Fibroblast of mammary gland (primary cell): Measurements from ENCODE around the gene REV3L.

ENCODE experiments used
- DNase-seq: peaks from one replicate; pipeline ENCODE4 v3.0.0-alpha.2; 2010; ENCODE audit warnings: low read depth
- H3K4me3 ChIP-seq: 2 replicates; pipeline ENCODE4 v1.5.1; 2011; ENCODE audit warnings: low read depth, mild to moderate bottlenecking, low read length, moderate library complexity; ENCODE audit not compliant: control insufficient read depth
- CTCF ChIP-seq: conservative IDR thresholded peaks from 2 replicates; pipeline ENCODE4 v1.5.1; 2011; ENCODE audit warnings: low read depth, low read length, inconsistent platforms; ENCODE audit not compliant: control insufficient read depth, insufficient read depth

Gene REV3L

GRCh38 chr6:111484633-111484930, 1.6 kb upstream of the REV3L start:
- DNase-seq, result no peak
- TF ChIP-seq CTCF, result no peak
- peak overlapping the region; percentile 57 for H3K4me3 ChIP-seq

GRCh38 chr6:111483736-111484632, 966 bp upstream of the REV3L start:
- DNase-seq, result peak; percentile 95
- no peak for TF ChIP-seq CTCF
- peak overlapping the region; percentile 57 for H3K4me3 ChIP-seq

- H3K4me3 ChIP-seq, result peak overlapping the region; percentile 86
- no peak for DNase-seq
- TF ChIP-seq CTCF, result no peak
Measured at GRCh38 chr6:111482188-111482958, 645 bp downstream of the REV3L start.

DNA sequence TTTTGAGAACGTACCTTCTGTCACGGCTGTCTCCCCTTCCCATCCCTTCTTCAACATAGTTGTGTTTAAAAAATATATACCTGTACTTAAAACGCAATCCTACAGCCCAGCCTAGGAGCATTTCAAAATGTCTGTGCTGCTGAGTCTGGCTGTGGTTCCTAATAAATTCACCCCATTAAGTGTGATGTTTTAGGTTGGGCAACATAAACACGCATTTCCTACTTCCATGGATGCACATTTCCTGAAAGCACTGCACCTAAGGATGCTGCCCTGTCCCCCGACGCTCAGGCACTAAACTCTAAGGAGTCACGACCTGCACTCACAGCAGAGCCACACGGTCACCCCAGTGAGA, 1.2 kb downstream of the REV3L start:
- peak overlapping the region; percentile 86 for H3K4me3 ChIP-seq
- DNase-seq, result peak; percentile 31
- TF ChIP-seq CTCF, result no peak

DNA sequence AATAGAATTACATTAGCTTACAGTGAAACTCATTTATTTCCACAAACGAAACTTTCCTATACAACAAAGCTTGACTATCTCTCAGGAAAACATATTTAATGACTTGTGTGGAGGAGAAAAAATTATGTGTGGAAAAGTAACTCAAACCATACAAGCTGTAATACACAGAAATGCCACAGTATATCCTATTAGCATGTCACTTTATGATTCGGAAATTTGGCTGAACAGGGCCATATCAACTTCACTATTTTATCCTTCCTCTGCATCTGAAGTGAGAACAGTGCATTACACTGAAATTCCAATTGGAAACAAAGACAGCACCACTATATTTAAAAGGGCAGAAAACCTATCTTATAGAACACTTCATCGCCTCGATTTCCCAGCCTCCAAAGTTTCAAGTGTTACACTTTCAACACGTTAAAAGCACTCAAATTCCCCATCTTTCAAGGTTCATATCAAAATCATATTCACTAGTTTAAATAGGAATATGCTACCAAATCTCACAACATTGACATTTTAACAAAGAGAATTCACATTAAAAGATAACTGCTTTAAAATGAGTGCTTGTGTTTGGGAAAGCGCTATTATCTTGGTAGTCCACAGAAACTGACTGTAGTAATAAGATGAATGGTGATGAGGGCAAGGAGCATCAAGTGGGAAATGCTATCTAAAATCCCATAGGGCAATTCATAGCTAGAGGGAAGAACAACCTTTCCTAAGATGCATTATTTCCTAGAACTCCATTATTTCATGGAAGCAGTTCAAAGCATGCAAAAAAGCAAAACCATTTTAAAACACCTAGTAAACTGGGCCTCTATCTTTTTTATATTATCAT, 1.8 kb downstream of the REV3L start:
- TF ChIP-seq CTCF, result no peak
- DNase-seq, result peak; percentile 50
- peak overlapping the region; percentile 86 for H3K4me3 ChIP-seq

GRCh38 chr6:111478749-111479148, 4.3 kb downstream of the REV3L start:
- peak; percentile 47 for TF ChIP-seq CTCF
- peak; percentile 73 for DNase-seq
- H3K4me3 ChIP-seq, result no peak overlapping the region
